C1 segment of cervical spinal cord (tissue), 14 donors: Measurements from ENCODE around the gene ZNF200.

Source experiments
- DNase-seq, 14 donors: peaks; one replicate each; lab custom pipeline; 2025; lab: John Stamatoyannopoulos, UW

ZNF200 gene

DNA sequence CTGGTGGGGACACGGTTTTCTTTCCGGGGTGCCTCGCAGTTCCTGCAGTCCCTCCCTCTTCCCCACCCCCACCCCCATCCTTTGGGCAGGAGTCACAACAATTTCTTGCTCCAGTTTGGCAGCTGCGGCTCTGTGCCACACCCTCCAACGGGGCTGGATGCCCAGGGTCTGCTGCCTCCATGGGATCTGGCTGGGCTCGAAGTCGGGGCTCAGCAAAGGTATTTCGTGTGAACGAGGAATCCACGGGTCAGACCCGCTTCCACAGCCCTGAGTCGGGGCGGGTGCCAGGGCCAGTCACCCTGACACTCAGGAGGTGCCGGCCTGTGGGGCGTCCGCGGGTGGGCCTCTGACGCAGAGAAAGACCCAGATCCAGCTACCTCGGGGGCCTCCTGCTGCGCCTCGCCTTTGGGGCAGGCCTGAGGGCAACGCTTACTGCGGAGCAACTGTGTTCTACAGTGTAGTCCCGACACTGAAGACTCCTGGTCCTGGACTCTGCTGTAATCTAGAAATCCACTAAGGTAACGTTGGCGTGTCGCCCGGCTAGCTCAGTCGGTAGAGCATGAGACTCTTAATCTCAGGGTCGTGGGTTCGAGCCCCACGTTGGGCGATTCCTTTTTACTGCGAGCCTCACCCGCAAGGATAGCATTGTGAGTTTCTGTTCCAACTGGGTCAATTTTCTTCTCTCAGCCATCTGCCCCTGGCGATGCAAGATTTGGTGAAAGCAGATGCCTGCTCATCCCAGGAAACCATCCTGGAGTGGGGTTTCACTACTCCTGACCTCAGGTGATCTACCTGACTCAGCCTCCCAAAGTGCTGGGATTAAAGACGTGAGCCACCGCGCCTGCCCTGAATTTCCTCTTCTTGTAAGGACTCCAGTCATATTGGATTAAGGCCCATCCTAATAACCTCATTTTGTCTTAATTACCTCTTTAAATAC, 59.5 kb downstream of the ZNF200 start:
- DNase-seq = no peak

DNA sequence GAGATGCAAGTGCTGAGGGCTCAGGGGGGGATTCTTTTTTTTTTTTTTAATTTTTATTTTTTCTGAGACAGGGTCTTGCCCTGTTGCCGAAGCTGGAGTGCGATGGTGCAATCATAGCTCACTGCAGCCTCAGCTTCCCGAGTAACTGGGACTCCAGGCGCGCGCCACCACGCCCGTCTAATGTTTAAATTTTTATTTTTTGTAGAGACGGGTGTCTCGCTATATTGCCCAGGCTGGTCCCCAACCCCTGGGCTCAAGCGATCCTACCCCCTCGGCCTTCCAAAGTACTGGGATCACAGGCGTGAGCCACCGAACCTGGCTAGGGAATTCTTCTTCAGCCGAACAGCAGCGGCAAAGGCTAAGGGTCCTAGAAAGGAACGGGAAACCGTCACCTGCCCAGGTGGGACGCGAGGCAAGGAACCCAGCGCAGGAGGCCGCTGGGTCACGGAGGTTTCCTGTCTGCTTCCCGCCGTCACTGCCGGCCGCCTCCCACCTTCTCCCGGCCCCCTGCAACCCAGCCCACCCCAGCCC, 60.3 kb downstream of the ZNF200 start:
- DNase-seq = no peak

DNA sequence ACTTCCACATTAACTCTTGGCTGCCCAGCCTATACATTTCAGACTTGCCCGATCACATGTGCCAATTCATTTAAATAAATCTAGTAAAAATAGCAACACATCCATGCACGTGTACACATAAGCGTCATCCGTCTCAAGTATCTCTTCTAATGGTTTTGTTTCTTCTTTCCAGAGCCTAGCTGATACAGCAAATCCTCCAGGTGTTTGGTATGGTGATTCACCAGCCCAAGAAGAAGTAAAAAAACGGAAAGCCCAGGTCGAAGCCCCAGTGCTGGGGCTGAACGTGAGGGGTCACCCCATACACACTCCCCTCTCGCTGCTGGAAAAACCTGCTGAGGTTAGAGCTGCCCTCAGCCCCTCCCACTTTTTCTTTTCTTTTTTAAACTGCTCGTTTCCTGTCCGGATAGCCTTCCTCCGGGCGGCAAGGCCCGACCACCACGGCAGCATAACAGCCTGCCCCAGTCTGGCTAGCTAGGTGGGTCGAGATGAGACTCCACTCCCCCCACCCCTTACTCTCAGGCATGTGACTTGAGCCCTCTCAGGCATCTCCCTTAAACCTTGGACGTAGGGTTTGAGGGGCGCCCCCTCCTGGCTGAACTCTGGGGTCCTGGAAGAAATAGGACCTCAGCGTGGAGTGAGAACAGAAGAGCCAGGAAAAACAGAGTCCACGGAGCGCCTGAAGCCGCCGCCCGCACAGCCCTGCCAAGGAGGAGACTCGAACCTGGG, 60.9 kb downstream of the ZNF200 start:
- no peak for DNase-seq
